ENCODE results near the gene C8A.

C8A gene

DNA sequence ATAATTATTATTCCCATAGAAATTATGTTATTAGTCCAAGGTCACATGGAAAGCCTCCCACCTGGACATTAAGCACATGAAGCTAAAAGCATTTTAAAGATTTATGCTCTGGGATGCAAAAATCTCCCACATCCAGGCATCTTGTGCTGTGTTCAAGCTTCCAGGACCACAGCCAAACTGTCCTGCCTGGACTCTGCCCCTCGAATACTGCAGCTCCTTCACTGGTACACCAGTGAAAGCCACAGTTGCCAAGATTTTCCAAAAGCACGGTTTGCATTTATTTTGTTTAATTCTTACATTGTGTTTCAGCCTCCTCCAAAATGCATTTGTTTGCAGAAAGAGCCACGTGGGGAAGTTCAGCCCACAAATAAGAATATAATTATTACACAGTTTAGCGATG is 72.6 kb downstream of the C8A start:
- no peak for DNase-seq (ENCODE audit: low read depth in 2 of 2)

DNA sequence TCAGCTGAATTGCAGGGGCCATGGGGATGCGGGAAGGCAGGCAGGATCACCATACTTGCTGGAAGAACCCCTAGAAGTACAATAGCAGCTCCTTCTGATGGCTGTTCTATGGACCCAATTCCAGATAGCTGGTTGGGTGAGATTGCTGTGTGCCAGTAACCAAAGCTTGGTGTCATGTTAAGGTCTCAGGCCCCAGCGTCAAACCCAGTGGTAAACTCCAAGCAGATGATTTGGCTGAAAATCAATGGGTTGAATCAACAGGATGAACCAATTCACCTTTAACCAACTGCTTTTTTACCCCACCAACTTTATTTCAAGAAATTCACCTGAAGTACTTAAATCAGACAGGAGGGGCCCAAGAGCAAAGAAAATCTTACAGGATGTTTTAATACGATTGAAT is 73.4 kb downstream of the C8A start:
- no peak for DNase-seq (ENCODE audit: low read depth in 2 of 2)

DNA sequence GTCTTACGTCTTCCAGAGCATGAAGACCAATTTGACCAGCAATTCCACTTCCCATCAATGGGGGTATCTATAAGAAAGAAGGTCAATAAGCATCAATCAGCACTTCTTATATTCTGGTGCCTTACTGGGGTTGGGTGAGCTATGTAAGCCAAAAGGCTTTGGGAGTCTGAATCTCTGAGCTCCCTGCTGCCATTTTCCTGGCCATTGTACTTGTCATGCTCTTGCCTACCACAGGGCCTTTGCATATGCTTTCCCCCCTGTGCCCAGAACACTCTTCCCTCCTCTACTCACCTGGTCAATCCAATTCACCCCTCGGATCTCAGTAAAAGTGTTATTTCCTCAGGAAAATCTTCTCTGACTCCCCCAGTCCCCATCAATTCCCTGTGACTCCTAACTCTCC is 74.9 kb downstream of the C8A start:
- no peak for DNase-seq (ENCODE audit: low read depth in 2 of 2)

GRCh38 chr1:56931211-56931610 is 76.6 kb downstream of the C8A start:
- DNase-seq (ENCODE audit: low read depth in 2 of 2) = no peak

GRCh38 chr1:56931686-56932085 is 77.1 kb downstream of the C8A start:
- DNase-seq (ENCODE audit: low read depth in 2 of 2) = no peak

- no peak for DNase-seq (ENCODE audit: low read depth in 2 of 2)
Observed at GRCh38 chr1:56933161-56933560, 78.6 kb downstream of the C8A start.

DNA sequence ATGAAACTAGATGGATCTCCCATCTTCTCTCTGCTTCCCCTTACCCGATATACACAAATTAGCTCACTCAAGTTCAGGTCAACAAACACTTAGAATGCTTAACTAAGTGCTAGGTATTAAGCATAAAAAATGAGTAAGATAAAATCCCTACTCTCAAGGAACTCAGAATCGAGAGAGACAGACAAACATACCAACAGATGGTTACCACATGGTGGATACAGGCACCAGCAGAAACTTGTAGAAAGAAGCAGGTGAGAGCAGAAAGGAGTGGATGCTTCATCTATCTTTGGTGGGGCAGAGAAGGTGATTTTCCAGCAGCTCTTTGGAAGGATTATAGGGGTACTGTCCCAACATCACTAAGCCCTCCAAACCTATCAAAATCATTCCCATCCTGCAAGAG is 79.0 kb downstream of the C8A start:
- DNase-seq (ENCODE audit: low read depth in 2 of 2) = no peak

DNA sequence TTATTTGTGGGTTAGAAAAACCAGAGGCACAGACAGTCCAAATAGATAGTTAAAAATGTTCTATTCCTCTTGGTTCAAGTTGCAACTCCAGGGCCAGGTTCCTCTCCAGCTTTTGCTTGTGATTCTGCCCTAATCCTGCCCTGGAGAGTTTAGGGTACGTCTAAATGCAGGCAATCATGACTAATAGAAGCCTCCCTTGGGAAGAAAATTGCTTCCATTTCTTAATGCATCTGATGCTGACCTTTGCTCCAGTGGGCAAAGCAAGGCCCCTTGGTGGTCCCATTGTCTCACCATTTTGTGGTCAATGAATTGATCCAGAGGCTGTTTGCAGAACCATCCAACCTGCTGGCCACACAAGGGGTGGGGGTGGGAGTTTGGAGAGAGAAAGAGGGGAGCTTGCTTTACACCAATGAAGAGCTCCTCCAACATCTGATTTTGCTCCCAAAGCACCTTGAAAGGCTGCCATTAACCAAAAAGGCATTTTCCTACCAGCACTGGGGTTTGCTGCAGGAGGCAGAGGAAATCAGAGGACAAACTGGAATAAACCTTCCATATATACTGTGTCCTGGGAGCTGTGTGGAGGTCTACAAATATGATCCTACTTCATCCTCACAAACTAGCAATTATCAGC is 79.9 kb downstream of the C8A start:
- no peak for DNase-seq (ENCODE audit: low read depth in 2 of 2)

DNA sequence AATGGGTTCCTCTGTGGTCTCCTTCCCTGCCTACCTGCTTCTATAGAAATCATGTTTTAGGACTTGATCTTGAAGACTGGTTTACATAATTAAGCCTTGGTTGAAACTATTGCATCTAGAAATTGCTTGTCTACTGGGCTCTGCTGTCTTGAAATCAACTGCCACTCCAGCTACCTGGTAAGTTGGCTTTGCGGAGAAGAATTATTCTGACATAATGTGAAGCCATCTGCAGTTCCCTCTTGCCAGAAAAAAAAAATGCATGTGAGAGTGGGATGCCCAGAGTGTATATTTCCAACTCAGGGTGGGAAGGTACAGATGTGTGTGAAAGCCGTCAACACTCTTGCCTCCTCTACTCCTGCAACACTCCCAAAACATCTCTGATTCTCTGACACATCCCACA is 84.0 kb downstream of the C8A start:
- DNase-seq (ENCODE audit: low read depth in 2 of 2) = no peak

- no peak for DNase-seq (ENCODE audit: low read depth in 2 of 2)
Observed at GRCh38 chr1:56939209-56939608, 84.6 kb downstream of the C8A start.

DNA sequence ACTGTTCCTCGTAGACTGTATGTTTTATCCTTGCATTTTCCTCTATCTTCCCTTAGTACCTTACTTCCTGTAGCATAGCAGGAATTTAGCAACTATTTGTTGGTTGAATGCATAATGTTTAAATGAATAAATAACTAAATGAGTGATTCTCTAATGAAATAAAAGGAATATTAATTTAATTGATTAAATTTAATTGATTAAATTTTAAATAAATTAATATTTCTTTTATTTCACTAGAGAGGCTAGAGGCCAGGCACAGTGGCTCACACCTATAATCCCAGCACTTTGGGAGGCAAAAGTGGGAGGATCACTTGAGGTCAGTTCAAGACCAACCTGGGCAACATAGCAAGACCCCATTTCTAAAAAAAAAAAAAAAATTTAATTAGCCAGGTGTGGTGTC is 85.4 kb downstream of the C8A start:
- no peak for DNase-seq (ENCODE audit: low read depth in 2 of 2)

DNA sequence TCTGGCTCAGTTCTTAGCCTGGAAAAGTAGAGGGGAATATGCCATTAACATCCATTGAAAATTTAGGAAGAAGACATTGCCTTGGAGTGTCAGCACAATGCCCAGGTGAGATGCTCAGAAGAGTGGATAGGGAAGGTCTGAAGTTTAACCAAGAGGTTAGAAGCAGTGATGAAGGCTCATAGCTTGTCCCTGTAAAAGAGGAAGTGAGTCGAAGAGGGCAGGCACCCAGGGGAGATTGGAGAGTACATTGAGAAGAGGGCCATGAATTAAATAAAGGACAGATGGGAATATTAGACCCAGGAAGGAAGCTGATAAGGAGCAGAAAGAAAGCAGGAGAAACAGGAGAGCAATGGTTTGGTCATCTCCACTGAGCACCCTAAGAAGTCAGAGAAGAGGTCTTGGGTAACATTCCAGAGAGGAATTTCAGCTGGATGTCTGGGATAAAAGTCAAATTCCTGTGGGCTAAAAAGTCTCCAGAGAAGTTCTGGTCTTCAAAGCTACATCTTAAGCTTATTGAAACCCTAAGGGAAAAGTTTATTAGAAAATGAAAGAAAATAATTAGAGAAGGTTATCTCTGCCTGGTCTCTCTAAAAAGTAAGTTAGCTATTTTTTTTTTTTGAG is 93.9 kb downstream of the C8A start:
- DNase-seq (ENCODE audit: low read depth in 2 of 2) = no peak

GRCh38 chr1:56952501-56952900 is 97.9 kb downstream of the C8A start:
- no peak for DNase-seq (ENCODE audit: low read depth in 2 of 2)

- DNase-seq (ENCODE audit: low read depth in 2 of 2) = no peak
Observed at GRCh38 chr1:56953386-56953785, 98.8 kb downstream of the C8A start.

- no peak for DNase-seq (ENCODE audit: low read depth in 2 of 2)
Observed at GRCh38 chr1:56954664-56955063, 100.1 kb downstream of the C8A start.

GRCh38 chr1:56957931-56958330 is 103.3 kb downstream of the C8A start:
- no peak for DNase-seq (ENCODE audit: low read depth in 2 of 2)

GRCh38 chr1:56958526-56958925 is 103.9 kb downstream of the C8A start:
- no peak for DNase-seq (ENCODE audit: low read depth in 2 of 2)

DNA sequence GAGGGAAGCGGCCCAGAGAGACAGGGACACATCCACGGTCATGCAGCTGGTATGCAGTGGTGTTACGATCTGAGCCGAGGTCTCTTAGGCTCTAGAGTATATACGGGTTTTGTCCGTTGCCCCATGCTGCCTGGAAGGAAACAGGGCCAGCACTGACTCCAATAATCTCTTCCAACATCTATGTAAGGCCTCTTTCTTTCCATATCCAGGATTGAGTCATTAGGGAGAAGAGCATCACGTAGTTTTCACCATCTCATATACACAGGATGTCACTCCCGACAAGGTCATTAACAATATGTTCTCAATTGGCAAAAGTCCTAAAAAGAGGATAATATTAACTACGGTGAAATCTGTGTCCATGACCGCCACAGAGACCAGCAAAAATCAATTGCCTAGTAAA is 106.8 kb downstream of the C8A start:
- DNase-seq (ENCODE audit: low read depth in 2 of 2) = no peak

DNA sequence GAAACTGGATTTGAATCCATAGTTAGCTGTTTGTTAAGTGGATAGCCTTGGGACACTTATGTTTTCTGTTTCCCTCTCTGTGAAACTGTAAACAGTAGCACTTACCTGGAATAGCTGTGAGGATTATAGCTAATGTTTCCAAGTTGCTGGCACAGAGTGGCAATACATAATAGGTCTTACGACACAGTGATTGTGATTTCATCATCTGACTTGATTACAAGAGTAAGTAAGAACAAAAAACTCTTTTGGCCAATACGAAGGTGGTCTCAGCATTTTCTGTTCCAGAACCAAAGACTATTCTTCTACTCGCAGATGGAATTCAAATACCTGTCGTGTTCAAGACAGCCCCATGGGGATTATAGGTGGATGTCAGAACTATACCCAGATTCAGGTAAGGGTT is 109.1 kb downstream of the C8A start:
- no peak for DNase-seq (ENCODE audit: low read depth in 2 of 2)

DNA sequence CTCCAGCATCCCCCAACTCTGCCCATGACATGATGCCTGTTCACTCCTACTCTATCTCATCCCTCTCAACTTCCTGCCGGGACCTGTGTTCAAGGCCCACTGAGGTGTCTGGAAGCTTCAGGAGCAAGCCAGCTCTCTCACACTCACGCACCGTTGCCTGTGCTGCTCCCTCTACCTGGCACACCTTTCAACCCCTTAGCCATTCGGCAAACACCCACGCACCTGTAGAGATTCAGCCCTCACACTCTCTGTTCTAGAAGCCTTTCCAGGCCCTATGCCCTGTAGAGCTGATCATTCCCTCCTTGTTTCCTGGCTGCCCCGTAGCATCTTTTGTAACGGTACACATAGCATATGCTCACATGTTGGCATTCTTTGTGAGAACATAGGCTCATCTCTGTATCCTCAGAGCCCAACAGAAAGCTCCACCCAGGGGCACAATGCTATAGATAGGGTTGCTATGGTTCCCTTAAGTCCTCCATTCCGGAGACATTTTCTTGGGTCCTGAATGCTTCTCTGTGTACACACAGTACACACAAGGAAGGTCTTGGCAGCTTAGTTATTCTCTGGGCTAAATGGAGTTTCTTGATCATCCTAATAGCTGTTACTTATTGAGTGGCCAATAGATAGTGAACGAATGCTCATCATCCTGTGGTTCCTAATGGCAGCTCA is 109.9 kb downstream of the C8A start:
- DNase-seq (ENCODE audit: low read depth in 2 of 2) = no peak

DNA sequence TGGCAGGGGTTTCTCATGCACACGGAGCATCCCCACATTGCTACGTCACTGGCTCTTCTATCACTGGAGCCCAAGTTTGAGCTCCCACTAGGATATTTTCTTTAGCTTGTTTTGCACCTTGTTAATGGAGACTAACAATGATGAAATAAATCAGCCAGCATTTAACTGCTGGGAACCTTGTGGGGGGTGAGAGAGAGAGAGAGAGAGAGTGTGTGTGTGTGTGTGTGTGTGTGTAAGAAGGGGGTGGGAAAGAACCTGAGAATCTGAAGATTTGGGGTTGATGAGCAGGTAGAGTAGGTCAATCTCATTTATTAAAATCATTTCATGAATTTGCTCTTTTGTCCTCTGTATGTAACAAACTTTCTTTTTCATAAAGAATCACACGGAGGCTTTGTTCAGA is 110.6 kb downstream of the C8A start:
- no peak for DNase-seq (ENCODE audit: low read depth in 2 of 2)

GRCh38 chr1:56965916-56966697 is 111.5 kb downstream of the C8A start, which contains the start of gene C8B:
Gene C8B (minus strand): TSS chr1:56966015. CDS start chr1:56965948, 67 bp downstream.
- DNase-seq (ENCODE audit: low read depth in 2 of 2) = no peak

DNA sequence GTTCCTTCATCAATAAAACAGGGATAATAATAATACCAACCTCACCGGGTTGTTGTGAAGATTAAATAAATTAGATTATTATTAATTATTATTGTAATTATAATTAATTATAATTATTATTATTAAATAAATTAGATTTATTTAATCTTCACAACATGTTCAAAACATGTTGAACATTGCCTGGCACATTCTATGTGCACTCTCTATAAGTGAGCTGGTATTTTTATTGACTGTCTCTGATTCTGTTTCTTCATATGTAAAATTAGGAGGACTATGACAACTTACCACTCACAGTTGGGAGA is 112.1 kb downstream of the C8A start:
- DNase-seq (ENCODE audit: low read depth in 2 of 2) = no peak

Data from stimulated activated CD8-positive, alpha-beta memory T cell treated with anti-CD3 and anti-CD28 coated beads, Interleukin-7, amount 100 ng/mL, for 1 hour (primary cell).